Cerebellar cortex (tissue), 1 donor: ENCODE measurements around the gene IGFALS.

Experiments used
- DNase-seq: peaks from one replicate; pipeline ENCODE4 v3.0.0-alpha.2; 2015; ENCODE audit warnings: low spot score

The IGFALS gene

DNA sequence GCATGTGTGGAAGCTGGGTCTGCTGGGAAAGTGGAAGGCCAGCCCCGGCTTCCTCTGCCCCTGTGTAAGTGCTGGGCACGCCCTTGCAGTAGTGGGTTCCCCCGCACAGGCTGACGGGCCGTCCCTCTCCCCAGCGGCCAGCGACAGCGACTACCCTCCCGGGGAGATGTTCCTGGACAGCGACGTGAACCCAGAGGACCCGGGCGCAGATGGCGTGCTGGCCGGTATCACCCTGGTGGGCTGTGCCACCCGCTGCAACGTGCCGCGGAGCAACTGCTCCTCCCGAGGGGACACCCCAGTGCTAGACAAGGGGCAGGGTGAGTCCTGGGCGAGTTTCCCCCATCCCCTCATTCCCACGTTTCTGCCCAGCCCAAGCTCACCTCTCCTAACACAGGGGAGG lies 27.7 kb downstream of the IGFALS start:
- DNase-seq, result no peak

GRCh38 chr16:1764971-1765370 lies 28.5 kb downstream of the IGFALS start:
- DNase-seq, result no peak

DNA sequence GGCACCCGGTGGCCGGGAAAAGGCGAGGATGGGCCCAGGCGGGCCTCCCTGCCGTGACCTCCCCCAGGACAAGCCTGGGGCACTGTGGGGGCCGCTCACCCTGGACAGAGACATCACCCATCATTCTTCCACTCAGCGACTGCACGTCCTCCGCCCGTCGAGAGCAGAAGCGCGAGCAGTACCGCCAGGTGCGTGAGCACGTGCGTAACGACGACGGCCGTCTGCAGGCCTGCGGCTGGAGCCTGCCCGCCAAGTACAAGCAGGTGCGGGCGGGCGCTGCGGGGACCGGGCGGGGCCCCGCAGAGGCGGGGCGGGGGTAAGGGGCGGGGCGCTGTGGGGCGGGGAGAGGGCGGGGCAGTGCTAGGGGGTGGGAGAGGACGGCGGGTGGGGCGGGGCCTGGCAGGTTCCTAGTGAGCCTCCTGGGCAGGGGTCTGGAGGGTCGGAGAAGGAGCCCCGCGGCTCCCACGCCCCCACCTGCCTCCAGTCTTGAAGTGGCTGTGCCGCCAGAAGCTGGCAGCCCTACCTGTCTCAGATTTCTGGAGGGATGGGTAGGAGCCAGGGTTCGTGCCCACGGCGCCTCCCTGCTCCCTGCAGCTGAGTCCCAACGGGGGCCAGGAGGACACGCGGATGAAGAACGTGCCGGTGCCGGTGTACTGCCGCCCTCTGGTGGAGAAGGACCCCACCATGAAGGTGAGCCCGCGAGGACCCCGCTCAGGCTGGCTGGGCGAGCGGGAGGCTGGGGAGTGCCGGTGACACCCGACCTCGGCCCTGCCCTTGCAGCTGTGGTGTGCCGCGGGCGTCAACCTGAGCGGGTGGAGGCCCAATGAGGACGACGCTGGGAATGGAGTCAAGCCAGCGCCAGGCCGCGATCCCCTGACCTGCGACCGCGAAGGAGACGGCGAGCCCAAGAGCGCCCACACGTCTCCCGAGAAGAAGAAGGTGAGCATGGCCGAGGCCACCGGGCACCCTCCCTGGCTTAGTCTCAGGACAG lies 29.7 kb downstream of the IGFALS start:
- DNase-seq, result peak; percentile 68

- no peak for DNase-seq
Measured at GRCh38 chr16:1762879-1763520, 30.5 kb downstream of the IGFALS start.

DNA sequence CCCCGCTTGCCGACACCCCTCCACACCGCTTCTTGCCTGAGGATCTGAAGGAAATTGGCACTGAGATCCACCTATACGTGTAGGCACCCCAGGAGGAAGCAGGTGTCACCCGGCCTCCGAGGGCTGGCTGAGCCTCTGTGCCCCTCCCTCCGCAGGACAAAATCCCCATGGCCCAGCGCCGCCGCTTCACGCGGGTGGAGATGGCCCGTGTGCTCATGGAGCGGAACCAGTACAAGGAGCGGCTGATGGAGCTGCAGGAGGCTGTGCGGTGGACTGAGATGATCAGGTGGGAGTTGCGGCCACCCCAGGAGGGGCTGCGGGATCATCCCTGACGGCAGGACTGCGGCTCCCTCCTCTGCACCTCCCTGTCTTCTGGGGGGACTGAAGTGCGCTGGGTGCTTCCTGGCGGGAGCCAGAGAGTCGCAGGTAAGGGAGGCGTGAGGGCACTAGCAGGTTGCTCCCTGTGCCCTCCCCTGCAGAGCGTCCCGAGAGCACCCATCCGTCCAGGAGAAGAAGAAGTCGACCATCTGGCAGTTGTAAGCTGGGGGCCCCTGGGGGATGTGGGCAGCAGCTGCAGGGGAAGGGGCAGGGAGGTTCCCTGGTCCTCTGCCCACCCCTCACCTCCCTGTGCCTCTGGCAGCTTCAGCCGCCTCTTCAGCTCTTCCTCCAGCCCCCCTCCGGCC lies 31.2 kb downstream of the IGFALS start:
- no peak for DNase-seq

GRCh38 chr16:1761751-1762150 lies 31.8 kb downstream of the IGFALS start:
- no peak for DNase-seq

DNA sequence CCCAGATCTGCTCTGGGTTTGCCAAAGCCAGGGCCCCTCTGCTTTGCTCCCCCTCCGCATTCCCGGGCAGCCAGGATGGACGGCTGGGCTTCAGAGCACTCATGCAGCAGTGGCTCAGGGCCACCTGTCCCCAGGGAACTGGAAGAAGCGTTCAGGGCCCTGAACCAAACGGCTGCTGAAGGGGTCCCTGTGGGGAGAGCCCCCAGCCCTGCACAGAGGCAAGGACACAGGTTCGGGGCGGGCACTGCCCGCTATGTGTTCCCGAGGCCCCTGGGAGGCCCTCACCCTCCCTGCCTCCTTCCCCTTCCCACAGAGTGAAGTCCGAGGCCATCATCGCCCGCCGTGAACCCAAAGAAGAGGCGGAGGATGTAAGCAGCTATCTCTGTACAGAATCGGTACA lies 32.6 kb downstream of the IGFALS start:
- DNase-seq, result no peak

GRCh38 chr16:1759511-1759910 lies 34.0 kb downstream of the IGFALS start:
- DNase-seq, result no peak

GRCh38 chr16:1758923-1759322 lies 34.6 kb downstream of the IGFALS start:
- no peak for DNase-seq

DNA sequence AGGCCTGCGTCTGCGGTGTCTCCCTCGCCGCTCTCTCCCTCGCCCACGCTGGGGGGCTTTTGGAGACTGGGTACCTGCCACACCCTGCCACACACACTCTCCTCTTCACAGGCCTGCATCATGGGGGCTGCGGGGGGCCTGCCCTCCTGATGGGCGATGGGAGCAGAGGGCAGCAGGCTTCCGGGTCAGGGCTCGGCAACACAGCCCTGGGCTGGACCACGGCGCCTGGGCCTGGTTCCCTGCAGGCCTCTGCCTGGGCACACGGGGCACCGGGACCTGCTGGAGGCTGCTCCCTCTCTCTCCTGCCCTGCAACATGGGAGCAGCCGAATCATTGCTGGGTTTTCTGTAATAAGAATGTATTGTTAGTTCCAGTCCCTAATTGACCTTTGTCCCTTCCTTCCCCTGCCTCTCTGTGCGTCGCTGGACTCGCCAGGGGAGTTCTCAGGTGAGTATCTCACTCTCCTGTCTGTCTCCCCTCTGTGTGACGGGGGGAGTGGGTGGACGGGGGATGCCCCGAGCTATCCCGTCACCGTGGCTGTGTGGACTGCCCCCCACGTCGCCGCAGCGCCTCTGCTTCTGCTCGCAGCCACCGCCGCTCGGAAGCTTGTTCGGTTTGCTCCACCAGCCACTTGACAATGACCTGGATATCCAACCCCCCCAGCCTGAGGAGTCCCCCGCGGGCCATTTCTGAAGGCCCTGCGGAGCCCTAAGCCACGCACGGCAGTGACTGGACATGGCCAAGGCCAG lies 35.6 kb downstream of the IGFALS start:
- no peak for DNase-seq

GRCh38 chr16:1754204-1754603 lies 39.3 kb downstream of the IGFALS start:
- no peak for DNase-seq

DNA sequence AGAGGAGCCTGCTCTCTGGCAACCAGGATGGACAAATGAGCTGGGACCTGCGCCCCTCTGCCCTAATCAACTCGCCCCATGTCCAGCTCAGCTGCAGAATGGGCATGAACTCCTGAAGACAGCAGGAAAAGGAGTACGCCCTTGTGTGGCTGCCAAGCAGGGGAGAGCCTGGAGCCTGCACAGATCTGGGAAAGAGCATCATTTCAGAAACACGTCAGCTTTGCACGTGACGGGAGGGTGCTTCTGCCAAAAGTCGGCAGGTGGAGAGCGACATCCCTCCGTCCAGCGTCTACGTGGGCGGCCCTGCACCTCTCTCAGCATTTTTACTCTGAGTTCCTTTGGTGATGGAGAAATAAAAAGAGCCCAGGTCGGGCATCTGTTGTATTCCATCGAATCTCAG lies 40.7 kb downstream of the IGFALS start:
- DNase-seq, result peak; percentile 90

- peak; percentile 3 for DNase-seq
Measured at GRCh38 chr16:1751946-1752345, 41.6 kb downstream of the IGFALS start.

DNA sequence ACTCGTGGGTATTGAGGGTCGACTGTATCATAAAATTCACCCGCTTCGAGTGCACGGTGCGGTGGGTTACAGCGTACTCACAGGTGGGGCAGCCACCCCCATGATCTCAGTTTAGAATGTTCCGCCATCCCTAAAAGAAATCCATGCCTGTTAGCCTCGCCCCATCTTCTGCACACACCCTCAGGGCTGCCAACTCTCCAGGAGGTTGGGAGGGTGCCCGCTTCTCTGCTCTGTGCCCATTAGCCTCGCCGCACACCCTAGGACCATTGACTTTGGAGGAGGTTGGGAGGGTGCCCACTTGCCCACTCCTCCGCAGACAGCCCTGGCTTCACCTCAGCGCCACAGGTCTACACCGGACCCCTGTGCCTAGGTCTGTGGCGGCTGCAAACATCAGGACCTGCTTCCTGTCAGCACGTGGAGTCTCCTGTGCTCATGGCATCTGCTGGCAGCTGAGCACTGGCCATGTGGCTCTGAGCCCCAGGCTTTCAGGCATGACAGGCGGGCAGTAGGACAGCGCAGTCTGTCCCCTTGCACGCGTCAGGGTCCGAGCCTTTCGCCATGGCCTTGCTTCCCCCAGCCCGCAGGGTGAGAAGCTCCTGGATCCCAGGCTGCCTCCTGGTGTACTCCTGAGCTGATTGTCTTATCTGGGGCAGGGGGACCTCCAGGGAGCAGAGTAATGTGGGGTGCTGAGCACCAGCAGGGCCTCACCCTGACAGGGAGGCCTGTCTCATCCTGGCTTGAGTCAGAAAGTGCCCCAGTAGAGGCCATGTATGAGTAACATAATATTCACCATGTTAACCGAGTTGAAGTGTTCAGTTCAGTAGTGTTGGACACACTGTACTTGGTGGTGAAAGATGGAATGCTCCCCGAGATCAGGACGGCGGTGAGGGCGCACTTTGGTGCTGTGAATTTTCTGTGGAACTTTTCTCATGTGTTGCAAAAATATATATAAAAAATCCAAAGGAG lies 44.1 kb downstream of the IGFALS start:
- DNase-seq, result peak; percentile 73

DNA sequence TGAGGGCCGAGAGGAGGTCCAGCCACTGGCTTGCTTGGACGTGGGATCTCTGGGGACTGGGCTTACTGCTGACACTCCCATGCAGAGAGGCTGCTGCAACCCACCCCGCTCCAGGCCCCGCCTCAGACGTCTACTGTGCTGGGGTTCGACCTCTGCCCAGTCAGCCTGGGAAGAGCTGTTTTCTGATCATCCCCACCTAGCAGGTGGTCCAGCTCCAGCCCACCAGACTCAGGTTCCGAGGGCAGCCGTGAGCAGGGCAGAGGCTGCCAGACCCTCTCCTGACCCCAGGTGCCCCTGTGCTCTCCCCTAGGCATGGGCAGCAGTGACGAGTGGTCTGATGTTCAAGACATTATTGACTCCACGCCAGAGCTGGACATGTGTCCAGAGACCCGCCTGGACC lies 45.6 kb downstream of the IGFALS start:
- DNase-seq, result no peak

DNA sequence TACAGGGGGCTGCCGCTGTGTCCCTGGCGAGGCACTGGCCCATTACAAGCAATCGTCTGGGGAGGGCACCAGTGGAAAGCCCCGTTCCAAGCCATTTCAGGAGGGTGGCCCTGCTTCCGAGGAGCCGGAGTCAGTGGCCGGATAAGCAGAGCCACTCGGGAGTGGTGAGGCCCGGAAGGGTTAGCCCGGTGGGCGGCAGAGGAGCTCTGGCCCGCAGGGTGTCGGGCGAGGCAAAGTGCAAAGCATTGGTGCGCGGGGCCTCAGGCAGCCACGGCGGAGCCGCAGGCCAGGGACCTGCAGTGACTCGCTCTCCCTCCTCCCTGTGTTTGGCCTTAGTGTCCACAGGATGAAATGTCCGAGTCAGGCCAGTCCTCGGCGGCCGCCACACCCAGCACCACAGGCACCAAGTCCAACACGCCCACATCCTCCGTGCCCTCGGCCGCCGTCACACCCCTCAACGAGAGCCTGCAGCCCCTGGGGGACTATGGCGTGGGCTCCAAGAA lies 46.8 kb downstream of the IGFALS start:
- DNase-seq, result peak; percentile 28

GRCh38 chr16:1745900-1746692 lies 47.4 kb downstream of the IGFALS start:
- DNase-seq, result peak; percentile 0

- DNase-seq, result peak; percentile 41
Measured at GRCh38 chr16:1745181-1745899, 48.2 kb downstream of the IGFALS start.

GRCh38 chr16:1744338-1744840 lies 49.1 kb downstream of the IGFALS start:
- peak; percentile 31 for DNase-seq
